ENCODE data around the gene ATP2B3. TPM values are rescaled to one million over a fixed set of nuclear protein-coding genes. Genes with fewer than 3 reads are reported as not detected.

Gene ATP2B3
- total RNA-seq, 1 experiment from 2014 or later = not detected

GRCh38 chrX:153488231-153488914 is 29.1 kb upstream of the ATP2B3 start:
- POLR2A ChIA-PET = interaction anchor here (0.7 kb wide), 1 partner anchor 15 kb away, joined by 4 read pairs; no protein-coding TSS in a partner anchor
- no peak for TF ChIP-seq CTCF (IDR thresholded peaks at IDR 0.05; ENCODE audit: unreplicated experiment)
- no peaks in the 10 kb centered on the region for H3K4me1 Mint-ChIP-seq (ENCODE audit: insufficient read depth, unreplicated experiment)
- intact Hi-C loops (cut with micrococcal nuclease) = no loop called here
- DNase-seq (ENCODE audit: unreplicated experiment) = no peak
- H3K9me3 Mint-ChIP-seq (ENCODE audit: unreplicated experiment) = no peaks in the 10 kb centered on the region
- H3K36me3 Mint-ChIP-seq (ENCODE audit: insufficient read depth, unreplicated experiment) = no peaks in the 10 kb centered on the region
- H3K27ac Mint-ChIP-seq (ENCODE audit: low read depth, unreplicated experiment) = no peak overlapping the region
- CTCF ChIA-PET = no interaction called here
- no TSS peak for BruUV-seq (replicated peaks)
- H3K27me3 Mint-ChIP-seq (ENCODE audit: insufficient read depth, unreplicated experiment) = no peaks in the 10 kb centered on the region
- H3K4me3 Mint-ChIP-seq (ENCODE audit: unreplicated experiment) = no peak overlapping the region

DNA sequence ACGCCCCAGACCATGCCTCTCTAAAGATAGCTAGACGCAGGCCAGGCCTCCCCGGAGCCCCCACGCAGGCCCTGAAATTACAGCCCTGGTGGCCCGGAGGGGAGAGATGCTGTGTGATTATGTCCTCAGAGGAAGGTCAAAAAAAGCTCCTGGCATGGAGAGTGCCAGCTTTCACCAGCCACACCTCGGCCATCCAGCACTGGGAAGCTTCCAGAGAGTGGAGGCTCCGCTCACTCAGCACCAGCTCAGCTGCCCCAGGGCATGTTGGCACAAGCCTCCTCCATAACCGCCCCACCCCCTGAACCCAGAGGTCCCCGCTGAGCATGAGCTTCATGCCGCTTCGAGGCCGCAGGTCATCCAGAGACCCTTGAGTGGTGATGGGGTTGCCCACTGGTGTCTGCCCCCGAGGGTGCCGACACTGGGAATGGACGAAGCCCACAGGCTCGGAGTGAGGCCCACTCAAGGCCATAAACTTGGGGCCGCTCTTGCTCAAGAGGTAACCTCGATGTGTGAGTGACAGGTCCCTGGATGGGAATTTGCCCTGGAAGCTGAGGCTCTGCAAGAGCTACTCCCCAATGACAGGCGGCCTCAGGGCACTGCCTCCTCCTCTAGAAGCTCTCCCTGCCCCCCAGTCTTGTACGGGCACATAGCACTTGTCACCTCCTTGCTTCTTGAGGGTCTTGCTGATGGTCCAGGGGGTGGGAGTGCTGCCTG is 27.1 kb upstream of the ATP2B3 start:
- DNase-seq (ENCODE audit: unreplicated experiment) = peak; percentile 45
- intact Hi-C loops (cut with micrococcal nuclease) = no loop called here
- H3K36me3 Mint-ChIP-seq (ENCODE audit: insufficient read depth, unreplicated experiment) = no peaks in the 10 kb centered on the region
- CTCF ChIA-PET = interaction anchor here (1.1 kb wide), 1 partner anchor 17 kb away, joined by 5 read pairs; no protein-coding TSS in a partner anchor
- H3K4me3 Mint-ChIP-seq (ENCODE audit: unreplicated experiment) = no peak overlapping the region
- no peaks in the 10 kb centered on the region for H3K27me3 Mint-ChIP-seq (ENCODE audit: insufficient read depth, unreplicated experiment)
- no peak for TF ChIP-seq CTCF (IDR thresholded peaks at IDR 0.05; ENCODE audit: unreplicated experiment)
- H3K4me1 Mint-ChIP-seq (ENCODE audit: insufficient read depth, unreplicated experiment) = peaks cover 4% of the 10 kb centered on the region
- BruUV-seq (replicated peaks) = no TSS peak
- no peaks in the 10 kb centered on the region for H3K9me3 Mint-ChIP-seq (ENCODE audit: unreplicated experiment)
- H3K27ac Mint-ChIP-seq (ENCODE audit: low read depth, unreplicated experiment) = no peak overlapping the region
- POLR2A ChIA-PET = no interaction called here

- Mint-ChIP-seq H3K4me1 (ENCODE audit: insufficient read depth, unreplicated experiment) (peaks cover 6% of the 10 kb centered on the region), H3K27ac (ENCODE audit: low read depth, unreplicated experiment) (no peak overlapping the region), H3K9me3 (ENCODE audit: unreplicated experiment) (no peaks in the 10 kb centered on the region), H3K36me3 (ENCODE audit: insufficient read depth, unreplicated experiment) (no peaks in the 10 kb centered on the region), H3K4me3 (ENCODE audit: unreplicated experiment) (no peak overlapping the region), H3K27me3 (ENCODE audit: insufficient read depth, unreplicated experiment) (no peaks in the 10 kb centered on the region)
- BruUV-seq (replicated peaks) = no TSS peak
- no peak for TF ChIP-seq CTCF (IDR thresholded peaks at IDR 0.05; ENCODE audit: unreplicated experiment)
- DNase-seq (ENCODE audit: unreplicated experiment) = no peak
- intact Hi-C loops (cut with micrococcal nuclease) = no loop called here
- CTCF ChIA-PET = interaction anchor here (0.5 to 0.6 kb wide), 2 partner anchors 34 to 527 kb away, joined by 3 read pairs; no protein-coding TSS in a partner anchor
- POLR2A ChIA-PET = no interaction called here
Measured at GRCh38 chrX:153491351-153491914, 26.0 kb upstream of the ATP2B3 start.

GRCh38 chrX:153491918-153492317 is 25.5 kb upstream of the ATP2B3 start:
- BruUV-seq (replicated peaks) = no TSS peak
- Mint-ChIP-seq H3K4me1 (ENCODE audit: insufficient read depth, unreplicated experiment) (peaks cover 6% of the 10 kb centered on the region), H3K9me3 (ENCODE audit: unreplicated experiment) (no peaks in the 10 kb centered on the region), H3K4me3 (ENCODE audit: unreplicated experiment) (no peak overlapping the region), H3K27me3 (ENCODE audit: insufficient read depth, unreplicated experiment) (no peaks in the 10 kb centered on the region), H3K36me3 (ENCODE audit: insufficient read depth, unreplicated experiment) (no peaks in the 10 kb centered on the region), H3K27ac (ENCODE audit: low read depth, unreplicated experiment) (no peak overlapping the region)
- intact Hi-C loops (cut with micrococcal nuclease) = no loop called here
- no peak for TF ChIP-seq CTCF (IDR thresholded peaks at IDR 0.05; ENCODE audit: unreplicated experiment)
- DNase-seq (ENCODE audit: unreplicated experiment) = no peak
- POLR2A ChIA-PET = no interaction called here
- CTCF ChIA-PET = no interaction called here
